Neuronal stem cell (in vitro differentiated cells): ENCODE results near the gene SIRT6.

ENCODE experiments used
- DNase-seq: peaks from one replicate; pipeline ENCODE4 v3.0.0-alpha.2; 2013; ENCODE audit warnings: low spot score
- H2AFZ ChIP-seq: one replicate; pipeline ENCODE4 v1.6.1; 2013; ENCODE audit warnings: mild to moderate bottlenecking, low read length, inconsistent platforms
- H2AK5ac ChIP-seq: 2 replicates; pipeline ENCODE4 v1.6.1; 2013; ENCODE audit warnings: low read depth, mild to moderate bottlenecking, inconsistent platforms, low read length, moderate library complexity, mixed read lengths
- H2BK120ac ChIP-seq: 2 replicates; pipeline ENCODE4 v1.6.1; 2013; ENCODE audit warnings: low read depth, mild to moderate bottlenecking, inconsistent platforms, low read length, moderate library complexity, mixed read lengths
- H2BK12ac ChIP-seq: one replicate; pipeline ENCODE4 v1.6.1; 2013; ENCODE audit warnings: low read length, inconsistent platforms
- H2BK15ac ChIP-seq: 2 replicates; pipeline ENCODE4 v1.6.1; 2013; ENCODE audit warnings: mild to moderate bottlenecking, low read length, inconsistent platforms, mixed read lengths
- H2BK5ac ChIP-seq: one replicate; pipeline ENCODE4 v1.6.1; 2013; ENCODE audit warnings: inconsistent platforms, mild to moderate bottlenecking, low read length, moderate library complexity
- H3K14ac ChIP-seq: one replicate; pipeline ENCODE4 v1.6.1; 2013; ENCODE audit warnings: low read length, inconsistent platforms
- H3K18ac ChIP-seq: 2 replicates; pipeline ENCODE4 v1.6.1; 2013; ENCODE audit warnings: low read length, inconsistent platforms
- H3K23ac ChIP-seq: 2 replicates; pipeline ENCODE4 v1.6.1; 2013; ENCODE audit warnings: low read depth, mild to moderate bottlenecking, mixed read lengths, low read length, inconsistent platforms; ENCODE audit not compliant: poor library complexity
- H3K27ac ChIP-seq: replicated peaks from 3 replicates; pipeline ENCODE4 v1.5.1; 2013; ENCODE audit warnings: low read length, inconsistent platforms
- H3K27me3 ChIP-seq, 3 experiments: 2 replicates each; pipeline ENCODE4 v1.6.1; 2013; ENCODE audit warnings: low read length in 3 of 3, mild to moderate bottlenecking in 2 of 3, inconsistent platforms in 1 of 3, low read depth in 1 of 3, mixed read lengths in 1 of 3, moderate library complexity in 1 of 3; ENCODE audit not compliant: control insufficient read depth in 3 of 3, insufficient read depth in 3 of 3
- H3K36me3 ChIP-seq, 2 donors: replicated peaks in 1 of 2; 2 replicates each; pipeline ENCODE4 v1.6.1; 2013; ENCODE audit warnings: low read length in 2 of 2; ENCODE audit not compliant: control insufficient read depth in 2 of 2, insufficient read depth in 2 of 2
- H3K4ac ChIP-seq: 2 replicates; pipeline ENCODE4 v1.6.1; 2013; ENCODE audit warnings: inconsistent platforms, mild to moderate bottlenecking, low read length, moderate library complexity
- H3K4me1 ChIP-seq, 2 donors: 1 replicate in 1 of 2; 2 replicates in 1 of 2; pipeline ENCODE4 v1.6.1; 2013; ENCODE audit warnings: low read length in 2 of 2, low read depth in 1 of 2; ENCODE audit not compliant: control insufficient read depth in 2 of 2, insufficient read depth in 1 of 2
- H3K4me2 ChIP-seq: one replicate; pipeline ENCODE4 v1.6.1; 2013; ENCODE audit warnings: mild to moderate bottlenecking, low read length, inconsistent platforms; ENCODE audit not compliant: insufficient read depth, poor library complexity, severe bottlenecking
- H3K4me3 ChIP-seq, 2 donors: 2 replicates each; pipeline ENCODE4 v1.5.1; 2013; ENCODE audit warnings: low read length in 2 of 2, mild to moderate bottlenecking in 2 of 2, inconsistent platforms in 1 of 2, moderate library complexity in 1 of 2
- H3K79me1 ChIP-seq: one replicate; pipeline ENCODE4 v1.6.1; 2013; ENCODE audit warnings: low read depth, mild to moderate bottlenecking, inconsistent platforms, low read length, moderate library complexity
- H3K9ac ChIP-seq: one replicate; pipeline ENCODE4 v1.6.1; 2013; ENCODE audit warnings: mild to moderate bottlenecking, low read depth, low read length, inconsistent platforms; ENCODE audit not compliant: poor library complexity
- H3K9me3 ChIP-seq, 2 donors: replicated peaks in 1 of 2; 2 replicates each; pipeline versions ENCODE3 to v1.6.1; 2013; ENCODE audit warnings: low read length in 2 of 2, mild to moderate bottlenecking in 2 of 2, inconsistent platforms in 1 of 2, low read depth in 1 of 2, mixed read lengths in 1 of 2, moderate library complexity in 1 of 2; ENCODE audit not compliant: control insufficient read depth in 2 of 2, insufficient read depth in 1 of 2
- H4K8ac ChIP-seq: one replicate; pipeline ENCODE4 v1.6.1; 2013; ENCODE audit warnings: low read depth, mild to moderate bottlenecking, inconsistent platforms, low read length, moderate library complexity
- H4K91ac ChIP-seq: one replicate; pipeline ENCODE4 v1.6.1; 2013; ENCODE audit warnings: low read length, low read depth, mild to moderate bottlenecking, inconsistent platforms; ENCODE audit not compliant: poor library complexity
- WGBS, 2 donors: extraction: QIAGEN DNeasy Blood & Tissue Kit; methylation state at CpG; one replicate each; pipeline ENCODE4 v1.1.7; 2013; ENCODE audit warnings: missing lambda C conversion rate in 2 of 2, mixed read lengths in 1 of 2; ENCODE audit not compliant: insufficient read length in 2 of 2, insufficient replicate concordance in 1 of 2; ENCODE audit errors: extremely low coverage in 2 of 2; 5-methylcytosine and 5-hydroxymethylcytosine counted together

The SIRT6 gene

GRCh38 chr19:4199699-4200293 lies 17.4 kb upstream of the SIRT6 start:
- Histone ChIP-seq H2BK5ac (no peak overlapping the region), H2BK12ac (no peak overlapping the region), H3K4ac (no peak overlapping the region), H2BK15ac (no peak overlapping the region), H2AK5ac (peak overlapping the region; percentile 73), H3K23ac (peak overlapping the region; percentile 53), H3K9ac (no peak overlapping the region), H4K8ac (no peak overlapping the region), H3K4me3 (no peak overlapping the region), H3K79me1 (no peaks in the 10 kb centered on the region), H3K4me2 (no peak overlapping the region), H3K36me3 (no peaks in the 10 kb centered on the region), H2AFZ (no peak overlapping the region), H3K27me3 (peaks cover 0 to 30% (median 26%) of the 10 kb centered on the region in 3 experiments), H2BK120ac (no peak overlapping the region), H3K4me1 (peaks cover 0 to 1% of the 10 kb centered on the region in 2 donors), H3K27ac (no peak overlapping the region), H3K14ac (no peak overlapping the region), H3K9me3 (peaks cover 0 to 5% of the 10 kb centered on the region in 2 donors), H4K91ac (no peak overlapping the region), H3K18ac (no peak overlapping the region)
- no CpG with 5 or more reads among the region's 33 CpGs for WGBS, 2 donors
- no peak for DNase-seq

GRCh38 chr19:4198467-4199126 lies 16.2 kb upstream of the SIRT6 start:
- no peak overlapping the region for H2BK120ac ChIP-seq
- H3K9ac ChIP-seq, result no peak overlapping the region
- H3K23ac ChIP-seq, result no peak overlapping the region
- H3K27me3 ChIP-seq, result peaks cover 0 to 30% (median 26%) of the 10 kb centered on the region in 3 experiments
- H3K18ac ChIP-seq, result no peak overlapping the region
- peaks cover 0 to 5% of the 10 kb centered on the region in 2 donors for H3K9me3 ChIP-seq
- H2BK12ac ChIP-seq, result no peak overlapping the region
- H3K14ac ChIP-seq, result no peak overlapping the region
- no peak overlapping the region for H4K91ac ChIP-seq
- no peak overlapping the region for H4K8ac ChIP-seq
- no peak overlapping the region for H2AK5ac ChIP-seq
- H2AFZ ChIP-seq, result no peak overlapping the region
- DNase-seq, result no peak
- no peak overlapping the region for H2BK15ac ChIP-seq
- no peaks in the 10 kb centered on the region for H3K79me1 ChIP-seq
- no peak overlapping the region for H3K4ac ChIP-seq
- H3K36me3 ChIP-seq, result no peaks in the 10 kb centered on the region
- H3K4me3 ChIP-seq, result no peak overlapping the region
- no peak overlapping the region for H3K27ac ChIP-seq
- no peak overlapping the region for H2BK5ac ChIP-seq
- peaks cover 0 to 1% of the 10 kb centered on the region in 2 donors for H3K4me1 ChIP-seq
- WGBS, 2 donors, result no CpG with 5 or more reads among the region's 28 CpGs
- H3K4me2 ChIP-seq, result peak overlapping the region; percentile 52

- peaks cover 0 to 1% of the 10 kb centered on the region in 2 donors for H3K4me1 ChIP-seq
- WGBS, 2 donors, result 100% methylated on average over 6 of the region's 70 CpGs; no CpG with 5 or more reads in 1 of the 2 donors
- no peak overlapping the region for H4K8ac ChIP-seq
- no peak overlapping the region for H3K14ac ChIP-seq
- H3K9ac ChIP-seq, result peak overlapping the region; percentile 31
- H3K27ac ChIP-seq, result no peak overlapping the region
- H2AK5ac ChIP-seq, result no peak overlapping the region
- no peaks in the 10 kb centered on the region for H3K36me3 ChIP-seq
- H3K4me2 ChIP-seq, result peak overlapping the region; percentile 52
- H3K27me3 ChIP-seq, result peaks cover 0 to 30% (median 26%) of the 10 kb centered on the region in 3 experiments
- H2AFZ ChIP-seq, result no peak overlapping the region
- peak overlapping the region in 1 of 2 donors; percentile 72 for H3K4me3 ChIP-seq
- H3K18ac ChIP-seq, result no peak overlapping the region
- H3K4ac ChIP-seq, result no peak overlapping the region
- no peak overlapping the region for H2BK15ac ChIP-seq
- DNase-seq, result no peak
- no peaks in the 10 kb centered on the region for H3K79me1 ChIP-seq
- H4K91ac ChIP-seq, result no peak overlapping the region
- H2BK5ac ChIP-seq, result no peak overlapping the region
- peak overlapping the region; percentile 26 for H3K23ac ChIP-seq
- H2BK12ac ChIP-seq, result no peak overlapping the region
- H3K9me3 ChIP-seq, result peaks cover 0 to 5% of the 10 kb centered on the region in 2 donors
- H2BK120ac ChIP-seq, result no peak overlapping the region
These were observed 15.5 kb upstream of the SIRT6 start for GRCh38 chr19:4197625-4198466.

- Histone ChIP-seq H4K8ac (no peak overlapping the region), H3K9me3 (peaks cover 0 to 5% of the 10 kb centered on the region in 2 donors), H2AFZ (no peak overlapping the region), H2BK15ac (no peak overlapping the region), H2BK5ac (no peak overlapping the region), H3K4me2 (no peak overlapping the region), H3K9ac (no peak overlapping the region), H3K27ac (no peak overlapping the region), H3K27me3 (peaks cover 0 to 30% (median 26%) of the 10 kb centered on the region in 3 experiments), H3K4me1 (peaks cover 0 to 1% of the 10 kb centered on the region in 2 donors), H2BK120ac (no peak overlapping the region), H3K36me3 (no peaks in the 10 kb centered on the region), H3K79me1 (no peaks in the 10 kb centered on the region), H3K4me3 (no peak overlapping the region), H4K91ac (no peak overlapping the region), H3K23ac (no peak overlapping the region), H3K18ac (no peak overlapping the region), H2AK5ac (no peak overlapping the region), H2BK12ac (no peak overlapping the region), H3K4ac (no peak overlapping the region), H3K14ac (no peak overlapping the region)
- no CpG with 5 or more reads among the region's 5 CpGs for WGBS, 2 donors
- no peak for DNase-seq
These were observed 14.9 kb upstream of the SIRT6 start for GRCh38 chr19:4197228-4197624.
